Hematopoietic multipotent progenitor cell treated with erythropoietin and hydrocortisone succinate and interleukin-3 and kit ligand, for 17 days (in vitro differentiated cells): ENCODE measurements around the gene SCGB2B2.
A peak's percentile ranks its signal among the peaks of the same experiment; 100 is the strongest.
"Not testable (repeated sequence)": the region's sequence is repeated elsewhere in the genome, so short reads cannot be mapped to it uniquely, and the experiment has no call there.

ENCODE experiments used
- DNase-seq: peaks from one replicate; pipeline ENCODE4 v3.0.0-alpha.2; 2015; ENCODE audit warnings: low spot score

SCGB2B2 gene

GRCh38 chr19:34668690-34669089 is 8.3 kb downstream of the SCGB2B2 start:
- DNase-seq = not testable (repeated sequence)

GRCh38 chr19:34668077-34668689 is 8.8 kb downstream of the SCGB2B2 start:
- not testable (repeated sequence) for DNase-seq

- no peak for DNase-seq
Measured at GRCh38 chr19:34667349-34668076, 9.4 kb downstream of the SCGB2B2 start.

GRCh38 chr19:34666958-34667265 is 10.0 kb downstream of the SCGB2B2 start:
- DNase-seq = no peak

GRCh38 chr19:34666200-34666957 is 10.6 kb downstream of the SCGB2B2 start:
- DNase-seq = no peak

- DNase-seq = not testable (repeated sequence)
Measured at GRCh38 chr19:34665275-34665674, 11.7 kb downstream of the SCGB2B2 start.

GRCh38 chr19:34664870-34665269 is 12.1 kb downstream of the SCGB2B2 start:
- no peak for DNase-seq

DNA sequence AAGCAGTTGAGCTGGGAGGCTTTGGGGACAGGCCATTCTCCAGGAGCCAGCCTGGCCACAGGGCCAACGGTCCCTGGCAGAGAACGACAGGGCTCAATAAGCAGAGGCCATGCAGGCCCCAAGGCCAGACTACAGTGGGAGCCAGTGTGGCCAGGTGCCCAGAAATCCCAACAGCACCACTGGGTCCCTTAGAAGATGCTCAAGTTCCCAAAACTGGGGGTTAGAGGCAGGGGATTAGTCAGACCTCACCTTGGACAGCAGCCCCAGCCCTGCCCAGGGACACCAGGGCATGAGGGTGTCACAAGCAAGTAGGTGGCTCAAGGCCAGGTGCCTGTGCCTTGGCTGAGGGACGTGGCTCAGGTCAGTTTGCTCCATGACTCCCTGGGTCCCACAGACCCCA is 12.8 kb downstream of the SCGB2B2 start:
- no peak for DNase-seq

- DNase-seq = no peak
Measured at GRCh38 chr19:34662919-34663318, 14.0 kb downstream of the SCGB2B2 start.

- no peak for DNase-seq
Measured at GRCh38 chr19:34661357-34661756, 15.6 kb downstream of the SCGB2B2 start.

- DNase-seq = no peak
Measured at GRCh38 chr19:34655651-34656050, 21.3 kb downstream of the SCGB2B2 start.

- DNase-seq = no peak
Measured at GRCh38 chr19:34654796-34655195, 22.2 kb downstream of the SCGB2B2 start.

DNA sequence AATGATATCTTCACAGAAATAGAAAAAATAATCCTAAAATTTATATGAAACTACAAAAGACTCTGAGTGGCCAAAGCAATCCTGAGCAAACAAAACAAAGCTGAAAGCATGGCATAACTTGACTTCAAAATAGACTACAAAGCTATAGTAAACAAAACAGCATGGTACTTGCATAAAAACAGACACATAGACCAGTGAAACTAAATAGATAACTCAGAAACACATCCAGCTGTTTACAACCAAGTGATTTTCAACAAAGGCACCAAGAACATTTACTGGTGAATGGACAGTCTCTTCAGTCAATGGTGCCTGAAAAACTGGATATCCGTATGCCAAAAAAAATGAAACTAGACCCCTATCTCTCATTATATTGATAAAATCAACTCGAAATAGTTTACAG is 25.2 kb downstream of the SCGB2B2 start:
- no peak for DNase-seq

DNA sequence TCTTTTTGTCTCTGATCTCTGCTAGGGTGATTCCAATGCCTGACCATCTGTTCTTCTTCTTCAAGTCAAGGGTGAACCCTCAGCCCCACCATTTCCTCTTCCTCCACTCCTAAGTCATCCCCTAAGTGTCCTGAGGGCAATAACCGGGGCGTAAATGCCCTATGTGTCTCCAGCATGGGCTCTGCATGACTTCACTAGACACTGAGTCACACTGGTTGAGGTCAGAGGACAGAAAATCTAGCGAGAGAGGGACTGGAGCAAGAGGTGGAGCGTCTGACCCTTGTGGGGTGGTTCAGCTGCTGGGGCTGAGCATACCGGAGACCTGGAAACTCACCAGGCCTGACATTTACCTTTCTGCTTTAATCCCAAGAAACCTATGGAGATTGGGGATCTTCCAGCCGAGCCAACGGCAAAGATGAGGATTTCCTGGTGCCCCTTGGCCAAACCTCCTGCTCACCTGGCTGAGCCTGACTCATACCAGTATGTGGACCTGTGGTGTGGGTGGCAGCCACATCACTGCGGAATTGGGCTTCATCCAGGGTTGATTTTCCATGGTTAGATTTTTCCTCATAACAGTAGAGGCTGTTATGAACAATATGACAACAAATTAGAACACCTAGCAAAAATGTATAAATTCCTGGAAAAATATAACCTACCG is 26.9 kb downstream of the SCGB2B2 start:
- no peak for DNase-seq

DNA sequence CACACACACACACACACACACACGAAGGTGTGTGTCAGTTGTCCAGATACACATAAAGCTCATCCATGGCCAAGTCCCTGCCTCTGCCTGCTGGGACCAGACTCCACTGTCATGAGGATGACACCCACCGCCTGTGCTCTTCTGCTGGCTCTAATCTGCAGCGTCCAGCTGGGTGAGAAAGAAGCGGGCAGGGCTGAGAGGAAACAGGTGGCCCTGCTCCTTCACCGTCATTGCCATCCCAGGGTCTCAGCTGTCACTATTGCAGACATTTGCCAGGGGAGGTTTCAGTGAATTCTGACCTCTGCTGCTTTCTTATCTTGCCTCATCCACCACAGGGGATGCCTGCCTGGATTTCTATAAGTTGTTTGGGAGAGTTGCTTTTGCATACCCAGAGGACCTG is 31.4 kb downstream of the SCGB2B2 start:
- DNase-seq = no peak

DNA sequence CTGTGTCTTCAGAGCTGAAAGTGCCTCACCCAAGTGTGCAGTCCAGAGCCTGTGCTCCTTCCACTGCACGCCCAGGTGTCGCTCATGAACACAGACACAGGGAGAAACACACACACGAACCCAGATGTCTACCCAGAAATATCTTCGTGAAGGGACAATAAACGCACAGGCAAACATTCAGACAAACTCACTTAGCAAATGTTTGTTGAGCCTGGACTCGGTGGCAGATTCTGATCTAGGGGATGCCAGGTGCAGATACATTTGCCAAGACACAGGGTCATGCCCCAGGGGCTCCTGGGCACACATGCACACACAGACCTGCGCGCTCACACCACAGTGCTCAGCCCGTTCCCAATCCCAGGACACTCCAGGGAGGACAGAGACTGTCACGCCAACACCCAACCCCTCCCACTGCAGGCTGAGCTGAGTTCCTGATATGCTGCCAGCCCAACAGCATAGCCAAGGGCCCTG is 31.9 kb downstream of the SCGB2B2 start:
- no peak for DNase-seq

DNA sequence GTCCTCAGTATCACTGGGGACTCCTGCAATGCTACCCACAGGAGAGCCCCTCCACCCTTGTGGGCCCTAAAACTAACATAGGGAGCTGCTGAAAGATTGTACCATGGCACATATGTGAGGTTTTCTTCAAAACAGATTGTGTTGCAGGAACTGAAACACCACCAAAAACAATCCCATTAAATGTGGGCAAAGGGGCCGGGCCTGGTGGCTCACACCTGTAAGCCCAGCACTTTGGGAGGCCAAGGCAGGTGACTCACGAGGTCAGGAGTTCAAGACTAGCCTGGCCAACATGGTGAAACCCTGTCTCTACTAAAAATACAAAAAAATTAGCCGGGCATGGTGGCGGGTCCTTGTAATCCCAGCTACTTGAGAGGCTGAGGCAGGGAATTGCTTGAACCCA is 34.7 kb downstream of the SCGB2B2 start:
- DNase-seq = no peak

DNA sequence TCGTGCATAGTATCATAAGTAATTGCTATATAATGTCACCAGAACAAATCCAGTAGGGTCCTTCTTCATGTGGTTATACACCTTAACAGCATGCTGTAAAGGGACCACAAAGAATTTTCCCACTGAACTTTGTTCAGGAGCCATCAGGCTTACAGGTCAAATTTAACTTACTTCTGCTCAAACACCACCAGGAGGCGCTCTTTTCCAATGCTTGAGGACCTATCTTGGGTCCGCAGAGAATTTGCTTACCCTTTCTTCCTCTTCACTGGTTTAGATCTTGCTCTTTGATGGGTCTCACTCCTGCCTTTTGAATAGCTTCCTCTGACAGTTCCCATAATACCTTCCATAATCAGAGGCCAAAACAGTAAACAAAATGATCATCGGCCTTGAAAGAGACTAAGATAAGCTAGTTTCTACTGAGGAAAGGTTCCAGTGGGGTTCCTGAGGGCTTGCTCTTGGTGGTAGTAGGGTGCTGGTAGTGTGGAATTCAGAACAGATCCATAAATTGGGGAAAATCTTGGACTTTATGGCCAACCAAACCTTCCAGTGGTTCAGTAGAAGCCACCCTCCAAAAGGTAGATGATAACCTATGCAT is 37.4 kb downstream of the SCGB2B2 start:
- peak; percentile 74 for DNase-seq

- no peak for DNase-seq
Measured at GRCh38 chr19:34633802-34634201, 43.2 kb downstream of the SCGB2B2 start.
